H9 (cell line): Measurements from ENCODE around the gene GSTM1. TPM values are rescaled to one million over a fixed set of nuclear protein-coding genes. Genes with fewer than 3 reads are reported as not detected.
"Not testable (repeated sequence)": the region's sequence is repeated elsewhere in the genome, so short reads cannot be mapped to it uniquely, and the experiment has no call there.

Source experiments
- DNase-seq: peaks from one replicate; pipeline ENCODE4 v3.0.0-alpha.2; 2017
- H2AFZ ChIP-seq: one replicate; pipeline ENCODE4 v1.6.1; 2013; ENCODE audit warnings: mild to moderate bottlenecking, low read length, control low read depth, moderate library complexity
- H2AK5ac ChIP-seq: 2 replicates; pipeline ENCODE4 v1.6.1; 2013; ENCODE audit warnings: low read length, control low read depth, mixed read lengths; ENCODE audit not compliant: insufficient read length
- H2BK120ac ChIP-seq: one replicate; pipeline ENCODE4 v1.6.1; 2013; ENCODE audit warnings: low read depth, mild to moderate bottlenecking, low read length, control low read depth, inconsistent platforms; ENCODE audit not compliant: poor library complexity, severe bottlenecking
- H2BK12ac ChIP-seq: 2 replicates; pipeline ENCODE4 v1.6.1; 2013; ENCODE audit warnings: low read length, control low read depth, mixed read lengths, low read depth; ENCODE audit not compliant: insufficient read length
- H2BK15ac ChIP-seq: 2 replicates; pipeline ENCODE4 v1.6.1; 2013; ENCODE audit warnings: low read depth, low read length, control low read depth
- H2BK20ac ChIP-seq: one replicate; pipeline ENCODE4 v1.6.1; 2013; ENCODE audit warnings: low read depth, mild to moderate bottlenecking, low read length, control low read depth, inconsistent platforms; ENCODE audit not compliant: poor library complexity, severe bottlenecking
- H2BK5ac ChIP-seq: 2 replicates; pipeline ENCODE4 v1.6.1; 2013; ENCODE audit warnings: low read length, control low read depth, mixed read lengths; ENCODE audit not compliant: insufficient read length
- H3K14ac ChIP-seq: 2 replicates; pipeline ENCODE4 v1.6.1; 2013; ENCODE audit warnings: low read length, control low read depth; ENCODE audit not compliant: insufficient read depth
- H3K18ac ChIP-seq: 2 replicates; pipeline ENCODE4 v1.6.1; 2013; ENCODE audit warnings: low read depth, mild to moderate bottlenecking, mixed read lengths, low read length, control low read depth; ENCODE audit not compliant: insufficient read length
- H3K23ac ChIP-seq: 2 replicates; pipeline ENCODE4 v1.6.1; 2013; ENCODE audit warnings: low read length, control low read depth, mixed read lengths, low read depth; ENCODE audit not compliant: insufficient read length
- H3K23me2 ChIP-seq: 2 replicates; pipeline ENCODE4 v1.6.1; 2013; ENCODE audit warnings: low read depth, mild to moderate bottlenecking, mixed read lengths, low read length, control low read depth; ENCODE audit not compliant: insufficient read length, poor library complexity, severe bottlenecking
- H3K27ac ChIP-seq: 2 replicates; pipeline ENCODE4 v1.5.1; 2013; ENCODE audit warnings: low read length, control low read depth, mixed read lengths, low read depth; ENCODE audit not compliant: insufficient read length
- H3K27me3 ChIP-seq: 2 replicates; pipeline ENCODE4 v1.6.1; 2013; ENCODE audit warnings: low read length, control low read depth, inconsistent platforms; ENCODE audit not compliant: insufficient read depth
- H3K4ac ChIP-seq: 2 replicates; pipeline ENCODE4 v1.6.1; 2013; ENCODE audit warnings: low read depth, mild to moderate bottlenecking, control low read depth, inconsistent platforms, low read length, moderate library complexity
- H3K4me1 ChIP-seq: 2 replicates; pipeline ENCODE4 v1.6.1; 2013; ENCODE audit warnings: low read length, control low read depth, inconsistent platforms; ENCODE audit not compliant: insufficient read depth
- H3K4me2 ChIP-seq: 2 replicates; pipeline ENCODE4 v1.6.1; 2013; ENCODE audit warnings: low read length, control low read depth, mixed read lengths; ENCODE audit not compliant: insufficient read length, insufficient read depth
- H3K56ac ChIP-seq: 2 replicates; pipeline ENCODE4 v1.6.1; 2013; ENCODE audit warnings: low read depth, mild to moderate bottlenecking, mixed read lengths, low read length, control low read depth; ENCODE audit not compliant: insufficient read length
- H3K79me1 ChIP-seq: 2 replicates; pipeline ENCODE4 v1.6.1; 2013; ENCODE audit warnings: low read depth, mild to moderate bottlenecking, moderate library complexity, low read length, control low read depth, inconsistent platforms; ENCODE audit not compliant: insufficient read depth, poor library complexity, severe bottlenecking
- H3K79me2 ChIP-seq: 2 replicates; pipeline ENCODE4 v1.6.1; 2013; ENCODE audit warnings: low read length, control low read depth, inconsistent platforms; ENCODE audit not compliant: insufficient read depth
- H3K9ac ChIP-seq: 2 replicates; pipeline ENCODE4 v1.6.1; 2013; ENCODE audit warnings: low read length, control low read depth, mixed read lengths; ENCODE audit not compliant: insufficient read length; ENCODE audit errors: extremely low read depth
- H3K9me3 ChIP-seq: one replicate; pipeline ENCODE4 v1.6.1; 2013; ENCODE audit warnings: low read depth, low read length, inconsistent platforms; ENCODE audit not compliant: control insufficient read depth
- H3T11ph ChIP-seq: one replicate; pipeline ENCODE4 v1.6.1; 2013; ENCODE audit warnings: mild to moderate bottlenecking, low read length, control low read depth, inconsistent platforms
- H4K20me1 ChIP-seq: one replicate; pipeline ENCODE4 v1.6.1; 2013; ENCODE audit not compliant: control insufficient read depth, insufficient read length, insufficient read depth
- H4K5ac ChIP-seq: 2 replicates; pipeline ENCODE4 v1.6.1; 2013; ENCODE audit warnings: low read depth, mild to moderate bottlenecking, mixed read lengths, low read length, control low read depth; ENCODE audit not compliant: insufficient read length
- H4K8ac ChIP-seq: replicated peaks from 2 replicates; pipeline ENCODE4 v1.6.1; 2013; ENCODE audit warnings: low read length, control low read depth, mixed read lengths, low read depth; ENCODE audit not compliant: insufficient read length
- H4K91ac ChIP-seq: 2 replicates; pipeline ENCODE4 v1.6.1; 2013; ENCODE audit warnings: low read depth, mild to moderate bottlenecking, moderate library complexity, mixed read lengths, low read length, control low read depth; ENCODE audit not compliant: insufficient read length
- H3K27ac Mint-ChIP-seq, 3 experiments: 2 replicates in 2 of 3; 3 replicates in 1 of 3; pipeline ENCODE4 v1.8.0; 2020 to 2021; ENCODE audit warnings: mixed read lengths in 3 of 3, mild to moderate bottlenecking in 1 of 3, moderate library complexity in 1 of 3
- H3K27me3 Mint-ChIP-seq: 2 replicates; pipeline ENCODE4 v1.8.0; 2021; ENCODE audit warnings: low read depth, mild to moderate bottlenecking, moderate library complexity, mixed read lengths
- H3K36me3 Mint-ChIP-seq, 3 experiments: 2 replicates in 2 of 3; 3 replicates in 1 of 3; pipeline ENCODE4 v1.8.0; 2020 to 2021; ENCODE audit warnings: low read depth in 3 of 3, mixed read lengths in 3 of 3; ENCODE audit not compliant: insufficient read depth in 1 of 3
- H3K4me1 Mint-ChIP-seq, 2 experiments: 2 replicates each; pipeline ENCODE4 v1.8.0; 2020; ENCODE audit warnings: mixed read lengths in 2 of 2
- H3K4me3 Mint-ChIP-seq, 2 experiments: 2 replicates in 1 of 2; 3 replicates in 1 of 2; pipeline ENCODE4 v1.8.0; 2020 to 2021; ENCODE audit warnings: mild to moderate bottlenecking in 2 of 2, mixed read lengths in 2 of 2, moderate library complexity in 1 of 2
- H3K9me3 Mint-ChIP-seq, 2 experiments: 2 replicates in 1 of 2; 3 replicates in 1 of 2; pipeline ENCODE4 v1.8.0; 2020; ENCODE audit warnings: mild to moderate bottlenecking in 2 of 2, mixed read lengths in 2 of 2, moderate library complexity in 1 of 2
- WGBS: extraction: QIAGEN DNeasy Blood & Tissue Kit; methylation state at CpG from one replicate; pipeline ENCODE4 v1.1.7; 2013; ENCODE audit warnings: missing lambda C conversion rate, low lambda C conversion rate, mixed read lengths; ENCODE audit not compliant: insufficient read length; ENCODE audit errors: extremely low coverage; 5-methylcytosine and 5-hydroxymethylcytosine counted together
- total RNA-seq: library from RNA; stranded (reverse); gene quantifications from 2 replicates; pipeline ENCODE4 v1.2.1, GENCODE V29; 2021

The GSTM1 gene
- total RNA-seq, 1 experiment from 2014 or later: 19.5 TPM

GRCh38 chr1:109709822-109710221 lies 22.2 kb downstream of the GSTM1 start:
- H3T11ph ChIP-seq, H3K4me2 ChIP-seq, H3K27ac Mint-ChIP-seq, H3K4me3 Mint-ChIP-seq, H4K20me1 ChIP-seq, H4K91ac ChIP-seq, H3K14ac ChIP-seq, H3K4ac ChIP-seq, DNase-seq, H3K27ac ChIP-seq, H2AK5ac ChIP-seq, H2BK15ac ChIP-seq, H3K9me3 ChIP-seq, H3K4me1 Mint-ChIP-seq, H3K56ac ChIP-seq, H3K23ac ChIP-seq, H3K23me2 ChIP-seq, H3K18ac ChIP-seq, H3K4me1 ChIP-seq, H2BK120ac ChIP-seq, H2BK12ac ChIP-seq, H4K5ac ChIP-seq, H2AFZ ChIP-seq, H3K79me2 ChIP-seq, H2BK5ac ChIP-seq, H2BK20ac ChIP-seq, H4K8ac ChIP-seq, H3K27me3 ChIP-seq, H3K79me1 ChIP-seq, H3K9ac ChIP-seq: not testable (repeated sequence)
- H3K36me3 Mint-ChIP-seq: peaks cover 6 to 16% (median 8%) of the 10 kb centered on the region in 3 experiments; a peak in 5 of 7 replicates
- H3K27me3 Mint-ChIP-seq: peaks cover 14% of the 10 kb centered on the region
- peaks cover 16 to 21% of the 10 kb centered on the region in 2 experiments for H3K9me3 Mint-ChIP-seq

GRCh38 chr1:109711593-109712320 lies 24.1 kb downstream of the GSTM1 start, which contains the start of gene GSTM5:
GSTM5 (plus strand) TSS chr1:109712251; CDS start chr1:109712313, 62 bp downstream.
- DNase-seq, H3K4me3 Mint-ChIP-seq: not testable (repeated sequence)

More at GRCh38 chr1:109711593-109712320, 24.1 kb downstream of the GSTM1 start, which contains the start of gene GSTM5:
- H3K9me3 ChIP-seq, H3K79me1 ChIP-seq, H2BK15ac ChIP-seq, H3K4me1 Mint-ChIP-seq, H4K8ac ChIP-seq, H3K79me2 ChIP-seq, H3K23me2 ChIP-seq, H2AFZ ChIP-seq, H3K27me3 ChIP-seq, H2BK12ac ChIP-seq, H3K4me2 ChIP-seq, H2BK20ac ChIP-seq, H2BK120ac ChIP-seq, H3K9ac ChIP-seq, H4K91ac ChIP-seq, H3K23ac ChIP-seq, H3K27ac ChIP-seq, H3K56ac ChIP-seq, H3K14ac ChIP-seq, H4K20me1 ChIP-seq, H3K27ac Mint-ChIP-seq, H2AK5ac ChIP-seq, H3T11ph ChIP-seq, H3K4ac ChIP-seq, H3K18ac ChIP-seq, H2BK5ac ChIP-seq, H3K4me1 ChIP-seq, H4K5ac ChIP-seq: not testable (repeated sequence)
- H3K36me3 Mint-ChIP-seq: peaks cover 6 to 16% (median 8%) of the 10 kb centered on the region in 3 experiments; a peak in 5 of 7 replicates
- no CpG with 5 or more reads among the region's 33 CpGs for WGBS
- H3K27me3 Mint-ChIP-seq: peaks cover 14% of the 10 kb centered on the region
- H3K9me3 Mint-ChIP-seq: peaks cover 16 to 21% of the 10 kb centered on the region in 2 experiments
